Activated CD8-positive, alpha-beta memory T cell treated with anti-CD3 and anti-CD28 coated beads for 1 hour (primary cell): ENCODE measurements around the gene CEP44.
A peak's percentile ranks its signal among the peaks of the same experiment; 100 is the strongest.
"Not testable (repeated sequence)": the region's sequence is repeated elsewhere in the genome, so short reads cannot be mapped to it uniquely, and the experiment has no call there.

Experiments used
- DNase-seq, 2 donors: peaks; one replicate each; pipeline ENCODE4 v3.0.0-alpha.2; 2020; ENCODE audit warnings: low read depth in 1 of 2; ENCODE audit errors: extremely low read depth in 1 of 2

Gene CEP44

GRCh38 chr4:174277433-174277832 is 6.3 kb upstream of the CEP44 start:
- no peak for DNase-seq

DNA sequence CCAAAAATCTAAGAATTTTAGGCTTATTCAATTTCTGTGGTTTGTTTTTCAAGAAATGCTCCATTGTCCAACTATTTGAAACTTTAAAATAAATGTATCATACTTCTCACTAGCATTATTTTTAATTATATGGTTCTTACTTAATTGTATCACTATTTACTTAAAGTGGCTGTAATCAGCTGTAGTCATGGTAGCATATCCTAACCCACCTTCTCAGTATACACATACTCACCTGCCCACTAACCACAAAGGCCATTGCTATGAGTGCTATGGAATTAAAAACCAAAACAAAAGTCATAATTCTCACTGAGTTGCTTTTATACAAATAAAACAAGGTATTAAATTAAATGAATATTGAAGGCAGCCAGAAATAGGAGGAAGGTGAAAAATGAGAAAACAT is 5.2 kb upstream of the CEP44 start:
- DNase-seq: no peak

DNA sequence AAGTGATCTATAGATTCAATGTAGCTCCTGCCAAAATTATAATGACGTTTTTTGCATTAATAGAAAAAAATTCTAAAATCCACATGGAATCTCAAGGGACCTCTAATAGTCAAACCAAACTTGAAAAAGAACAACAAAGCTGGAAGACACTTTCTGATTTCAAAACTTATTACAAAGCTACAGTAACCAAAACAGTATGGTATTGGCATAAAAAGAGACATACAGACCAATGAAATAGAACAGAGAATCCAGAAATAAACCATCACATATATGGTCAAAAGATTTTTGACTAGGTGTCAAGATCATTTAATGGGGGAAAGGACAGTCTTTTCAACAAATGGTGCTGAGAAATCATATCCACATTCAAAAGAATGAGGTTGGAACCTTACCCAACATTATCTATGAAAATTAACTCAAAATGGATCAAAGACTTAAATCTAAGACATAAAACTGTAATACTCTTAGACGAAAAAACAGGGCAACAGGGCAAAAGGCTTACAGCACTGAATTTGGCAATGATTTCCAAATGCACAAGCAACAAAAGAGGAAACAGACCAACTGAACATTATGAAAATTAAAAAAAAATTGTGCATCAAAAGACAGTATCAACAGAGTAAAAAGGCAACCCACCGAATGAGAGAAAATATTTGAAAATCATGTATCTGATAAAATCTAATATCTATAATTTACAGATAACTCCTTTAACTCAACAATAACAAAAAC is 4.1 kb upstream of the CEP44 start:
- no peak for DNase-seq

DNA sequence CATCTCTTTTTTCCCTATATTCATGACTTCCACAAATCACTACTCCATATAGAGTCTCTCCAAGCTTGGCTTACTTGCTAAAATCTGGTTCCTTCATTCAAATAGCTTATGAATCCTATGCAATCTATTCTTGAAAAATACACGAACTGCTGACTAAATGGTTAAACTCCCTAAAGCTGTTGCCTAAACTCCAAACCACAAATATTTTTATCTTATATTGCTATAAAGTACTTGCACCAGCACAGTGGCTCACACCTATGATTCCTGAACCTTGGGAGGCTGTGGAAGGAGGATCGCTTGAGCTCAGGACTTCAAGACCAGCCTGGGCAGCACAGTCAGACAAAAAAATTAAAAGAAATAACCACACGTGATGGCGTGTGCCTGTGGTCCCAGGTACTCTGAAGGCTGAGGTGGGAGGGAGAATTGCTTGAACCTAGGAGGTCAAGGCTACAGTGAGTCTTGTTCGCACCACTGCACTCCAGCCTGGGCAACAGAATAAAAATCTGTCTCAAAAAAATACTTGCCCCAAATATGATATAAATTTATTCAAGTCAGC is 2.5 kb upstream of the CEP44 start:
- DNase-seq: no peak

GRCh38 chr4:174281901-174282300 is 1.8 kb upstream of the CEP44 start:
- no peak for DNase-seq

GRCh38 chr4:174282836-174283506 is 740 bp upstream of the CEP44 start:
- peak; percentile 44 for DNase-seq

GRCh38 chr4:174284487-174284886 is 776 bp downstream of the CEP44 start:
- no peak for DNase-seq

GRCh38 chr4:174286870-174287269 is 3.2 kb downstream of the CEP44 start:
- no peak for DNase-seq

GRCh38 chr4:174292473-174292872 is 8.8 kb downstream of the CEP44 start:
- no peak for DNase-seq

DNA sequence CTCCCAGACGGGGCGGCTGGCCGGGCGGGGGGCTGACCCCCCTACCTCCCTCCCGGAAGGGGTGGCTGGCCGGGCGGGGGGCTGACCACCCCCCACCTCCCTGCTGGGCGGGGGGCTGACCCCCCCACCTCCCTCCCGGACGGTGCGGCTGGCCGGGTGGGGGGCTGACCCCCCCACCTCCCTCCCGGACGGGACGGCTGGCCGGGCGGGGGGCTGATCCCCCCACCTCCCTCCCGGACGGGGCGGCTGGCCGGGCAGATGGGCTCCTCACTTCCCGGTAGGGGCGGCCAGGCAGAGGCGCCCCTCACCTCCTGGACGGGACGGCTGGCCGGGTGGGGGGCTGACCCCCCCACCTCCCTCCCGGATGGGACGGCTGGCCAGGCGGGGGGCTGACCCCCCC is 10.9 kb downstream of the CEP44 start:
- not testable (repeated sequence) for DNase-seq

- not testable (repeated sequence) for DNase-seq
Observed at GRCh38 chr4:174295142-174295541, 11.4 kb downstream of the CEP44 start.

DNA sequence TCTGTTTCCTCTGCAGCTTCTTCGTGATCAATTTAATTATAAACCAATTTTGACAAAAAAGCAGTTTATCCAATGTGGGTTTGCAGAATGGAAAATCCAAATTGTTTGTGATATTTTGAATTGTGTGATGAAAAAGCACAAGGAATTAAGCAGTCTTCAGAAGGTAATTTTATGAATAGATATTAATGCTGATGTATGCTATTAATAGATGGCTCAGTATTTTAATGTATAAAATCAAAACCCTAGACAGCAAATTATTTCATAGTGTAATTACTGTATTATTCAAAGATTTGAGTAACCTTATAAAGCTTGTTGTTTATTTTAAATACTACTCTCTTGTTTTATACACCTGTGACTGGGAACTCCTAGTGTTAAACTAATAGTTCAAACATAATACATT is 20.0 kb downstream of the CEP44 start:
- DNase-seq: no peak

DNA sequence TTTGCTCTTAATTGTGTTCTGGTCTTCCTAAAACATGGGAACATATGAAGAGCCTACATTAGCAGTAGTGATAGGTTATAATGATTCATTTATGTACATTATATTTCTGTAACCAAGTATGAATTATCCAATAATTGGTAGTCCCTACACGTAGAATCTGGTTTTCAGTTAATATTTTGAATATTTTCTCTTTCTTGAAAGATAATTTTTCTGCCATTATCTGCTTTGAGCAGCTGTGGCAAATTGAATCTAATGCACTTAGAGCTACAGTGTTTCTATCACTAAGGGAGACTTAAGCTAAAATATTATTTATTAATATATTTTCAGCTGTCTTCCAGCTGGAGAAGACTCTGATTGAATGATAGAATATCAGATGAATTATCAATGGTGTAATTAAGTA is 21.0 kb downstream of the CEP44 start:
- no peak for DNase-seq

- DNase-seq: no peak
Observed at GRCh38 chr4:174305961-174306360, 22.2 kb downstream of the CEP44 start.

GRCh38 chr4:174307694-174308093 is 24.0 kb downstream of the CEP44 start:
- no peak for DNase-seq

DNA sequence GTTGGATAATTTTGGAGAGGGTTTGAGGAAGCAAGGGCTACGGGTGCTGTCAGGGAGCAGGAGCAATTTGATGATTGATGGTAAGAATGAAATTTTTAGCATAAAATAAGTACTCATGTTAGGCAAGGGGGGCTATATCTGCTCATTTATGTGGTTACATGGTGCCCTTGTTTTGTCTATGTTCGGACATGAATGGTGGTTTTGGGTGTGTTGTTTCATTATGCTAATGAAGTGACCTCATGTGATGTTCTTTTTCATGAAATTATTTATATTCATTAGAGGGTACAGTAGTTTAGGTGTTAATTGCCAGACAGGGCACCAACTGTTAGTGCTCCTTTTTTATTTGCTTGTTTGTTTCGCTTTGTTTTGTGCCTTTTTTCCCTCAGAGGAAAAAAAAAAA is 29.3 kb downstream of the CEP44 start:
- no peak for DNase-seq

DNA sequence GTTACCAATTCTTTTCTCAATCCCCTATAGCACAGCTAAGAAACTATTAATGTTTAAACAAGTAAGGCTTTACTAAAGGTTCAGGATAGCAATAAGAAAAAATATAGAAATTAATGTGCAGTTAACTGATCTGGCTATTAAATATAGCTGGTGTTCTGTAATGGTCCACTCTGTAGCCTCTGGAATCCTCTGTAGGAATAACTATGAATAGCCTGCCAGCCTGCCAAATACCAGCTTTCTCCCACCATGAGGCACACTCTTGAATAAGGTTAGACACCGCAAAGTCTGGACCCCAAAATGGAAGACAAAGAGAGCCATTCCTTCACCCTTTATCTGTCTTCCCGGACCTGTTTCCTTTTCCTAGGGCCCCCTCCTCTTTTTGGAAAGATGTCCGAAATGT is 30.6 kb downstream of the CEP44 start:
- DNase-seq: no peak

DNA sequence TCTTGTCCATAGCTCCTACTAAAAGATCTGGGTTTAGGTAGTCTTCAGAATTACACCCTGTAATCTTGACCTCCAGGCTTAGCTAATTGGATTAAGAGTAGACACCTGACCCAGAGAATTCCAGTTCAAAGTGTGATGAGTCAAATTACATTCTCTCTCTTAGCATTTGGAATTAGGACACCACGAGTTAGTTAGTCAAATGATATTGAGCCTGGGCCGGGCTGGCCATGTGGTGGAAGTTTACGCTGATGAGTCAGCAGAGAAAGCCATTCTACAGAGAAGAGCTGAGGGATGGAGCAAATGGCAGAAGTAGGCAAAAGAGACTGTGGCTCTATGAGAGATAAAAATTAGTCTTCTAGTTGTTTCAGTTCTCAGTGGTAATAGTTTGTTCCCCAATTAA is 31.1 kb downstream of the CEP44 start:
- no peak for DNase-seq

GRCh38 chr4:174316546-174316945 is 32.8 kb downstream of the CEP44 start:
- no peak for DNase-seq

DNA sequence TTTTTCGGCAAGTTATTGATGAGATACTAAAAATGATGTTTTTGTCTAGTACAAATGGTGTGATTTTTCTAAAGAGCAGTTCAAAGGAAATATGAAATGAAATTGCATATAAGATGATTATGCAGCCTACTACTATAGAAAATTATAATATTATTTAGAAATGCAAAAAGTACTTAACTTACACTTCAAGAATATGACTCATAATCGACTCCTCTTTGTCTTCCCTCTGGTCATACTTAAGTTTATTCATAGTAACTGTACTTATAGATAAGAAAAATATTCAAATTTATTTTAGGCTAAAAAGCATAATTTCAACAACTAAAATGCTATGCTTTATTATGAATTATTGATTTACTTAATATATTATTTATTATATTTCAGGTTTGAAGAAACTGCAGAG is 33.2 kb downstream of the CEP44 start:
- DNase-seq: no peak

DNA sequence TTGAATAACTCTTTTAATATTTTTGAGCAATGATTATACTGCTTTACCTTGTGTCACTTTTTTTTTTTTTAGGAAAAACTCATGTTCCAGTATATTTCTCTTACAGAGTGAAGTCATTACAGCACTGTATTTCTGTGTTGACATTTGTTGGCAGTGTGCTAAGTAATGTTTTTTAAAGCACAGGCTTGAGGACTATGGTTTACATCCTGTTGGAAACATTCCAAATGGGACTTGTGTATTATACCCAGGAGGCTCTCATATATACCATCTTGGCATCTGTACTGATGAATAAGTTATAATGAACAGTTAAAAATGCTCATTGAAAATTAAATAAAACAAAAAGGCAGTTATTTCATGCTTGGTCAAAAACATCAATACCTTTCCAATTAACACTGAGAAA is 33.8 kb downstream of the CEP44 start:
- no peak for DNase-seq
